Endometrial microvascular endothelial cells (primary cell): Measurements from ENCODE around the gene SLC35G6. TPM values are rescaled to one million over a fixed set of nuclear protein-coding genes. Genes with fewer than 3 reads are reported as not detected.
"Not testable (repeated sequence)": the region's sequence is repeated elsewhere in the genome, so short reads cannot be mapped to it uniquely, and the experiment has no call there.

Experiments used
- in situ Hi-C: cut with HindIII; loops from 2 replicates; pipeline ENCODE4 v1.10.0; 2017; ENCODE audit warnings: low sequenced_read_pairs, low pct_unique_long_range_greater_than_20kb; ENCODE audit errors: inconsistent ontology term
- total RNA-seq: library from RNA; depleted of rRNA; stranded (reverse); fragments of >200 nt; gene quantifications from one replicate; pipeline ENCODE4 v1.2.3, GENCODE V29; 2015; ENCODE audit errors: inconsistent ontology term

The SLC35G6 gene
- total RNA-seq, 1 donor from 2014 or later: not detected

DNA sequence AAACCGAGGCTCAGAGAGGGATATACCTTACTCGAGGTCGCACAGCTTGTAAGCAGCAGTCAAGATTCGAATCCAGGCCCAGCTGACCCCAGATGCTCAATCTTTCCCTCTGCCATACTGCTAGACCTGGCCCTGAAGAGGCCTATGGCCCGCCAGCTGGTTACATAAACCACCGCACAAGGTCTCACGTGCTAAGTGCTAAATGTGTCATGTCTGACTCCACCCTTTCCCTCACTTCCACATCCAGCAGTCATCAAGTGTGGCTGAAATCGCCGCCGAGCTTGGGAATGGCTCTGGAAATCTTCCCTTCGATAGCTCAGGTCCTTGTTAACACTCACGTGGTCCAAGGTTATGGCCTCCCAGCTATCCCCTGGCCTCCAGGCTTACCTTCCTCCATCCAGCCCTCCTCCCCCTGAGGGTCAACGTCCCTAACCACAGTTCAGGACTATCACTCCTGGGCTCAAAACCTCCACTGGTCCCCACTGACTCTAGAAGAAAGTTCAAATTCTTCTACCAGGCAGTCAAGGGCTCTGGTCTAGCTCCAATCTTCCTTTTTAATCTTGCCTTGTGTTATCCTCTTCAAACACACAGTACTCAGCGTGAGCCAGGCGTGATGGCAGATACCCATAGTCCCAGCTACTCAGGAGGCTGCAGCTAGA, 5.4 kb upstream of the SLC35G6 start:
- in situ Hi-C loops: no loop called here

DNA sequence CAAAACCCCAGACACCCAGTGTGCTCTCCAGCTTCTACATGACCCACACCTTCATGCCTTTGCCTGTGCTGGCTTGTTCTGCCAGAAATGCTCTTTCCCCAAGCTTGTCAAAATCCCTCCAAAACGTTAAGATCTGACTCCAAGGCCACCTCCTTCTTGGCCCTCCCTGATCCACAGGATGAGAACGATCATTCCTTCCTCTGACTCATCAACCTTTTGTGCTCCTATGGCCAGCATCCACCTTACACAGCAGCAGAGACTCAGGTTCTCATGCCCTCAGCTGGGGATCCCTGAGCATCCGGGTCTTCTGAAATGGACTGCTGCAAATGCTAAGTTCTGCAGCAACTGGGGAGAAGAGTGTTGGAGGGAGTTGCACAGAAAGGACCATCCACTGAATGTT, 4.8 kb upstream of the SLC35G6 start:
- in situ Hi-C loops: no loop called here

- in situ Hi-C loops: no loop called here
Observed at GRCh38 chr17:7476951-7477350, 4.3 kb upstream of the SLC35G6 start.

GRCh38 chr17:7477392-7478275, 3.6 kb upstream of the SLC35G6 start:
- in situ Hi-C loops: no loop called here

DNA sequence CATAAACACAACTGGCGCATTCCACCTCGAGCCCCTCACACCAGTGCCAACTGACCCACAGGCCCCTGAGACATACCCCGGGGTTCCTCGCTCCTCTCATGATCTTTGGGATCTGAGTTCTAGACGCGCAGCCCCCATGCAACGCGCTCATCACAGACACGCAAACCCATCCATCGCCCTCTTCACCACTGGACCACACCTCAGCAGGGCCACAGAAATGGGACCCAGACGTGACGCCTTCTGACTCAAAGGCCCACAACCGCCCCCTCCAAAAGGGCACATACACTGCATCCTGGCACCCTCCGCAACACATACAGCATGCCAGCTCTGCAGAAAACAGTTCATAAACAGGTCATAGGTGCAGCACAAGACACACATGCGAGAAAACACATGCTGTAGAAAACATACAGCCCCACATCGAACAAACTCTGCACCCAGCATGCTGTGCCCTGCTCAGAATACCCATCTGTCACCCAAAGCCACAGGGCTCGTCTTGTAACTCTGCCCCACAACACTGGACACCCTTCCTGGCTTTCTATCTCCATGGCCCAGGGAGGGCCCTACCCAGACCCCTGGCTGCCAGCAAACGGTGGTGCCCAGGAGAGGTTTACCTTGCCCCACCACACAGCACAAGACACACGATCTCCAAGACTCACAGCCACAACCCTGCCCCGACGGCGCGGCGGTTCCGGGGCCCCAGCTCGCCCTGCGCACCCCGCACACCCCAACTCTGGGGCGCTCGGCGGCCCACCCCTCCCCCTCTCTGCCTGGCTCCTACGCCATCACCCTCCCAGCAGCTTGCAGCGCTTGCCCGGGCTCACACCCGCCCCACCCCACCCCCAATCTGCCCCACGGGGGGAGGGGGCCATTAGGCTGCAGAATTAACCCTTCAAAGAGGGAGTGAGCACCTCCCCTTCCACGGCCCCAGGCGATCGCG, 2.7 kb upstream of the SLC35G6 start:
- in situ Hi-C loops: no loop called here

GRCh38 chr17:7479213-7480088, 1.8 kb upstream of the SLC35G6 start, which contains the start of gene ZBTB4:
Gene ZBTB4 (minus strand): TSS chr17:7479631. CDS start chr17:7466801, 12,830 bp downstream.
- in situ Hi-C loops: no loop called here

DNA sequence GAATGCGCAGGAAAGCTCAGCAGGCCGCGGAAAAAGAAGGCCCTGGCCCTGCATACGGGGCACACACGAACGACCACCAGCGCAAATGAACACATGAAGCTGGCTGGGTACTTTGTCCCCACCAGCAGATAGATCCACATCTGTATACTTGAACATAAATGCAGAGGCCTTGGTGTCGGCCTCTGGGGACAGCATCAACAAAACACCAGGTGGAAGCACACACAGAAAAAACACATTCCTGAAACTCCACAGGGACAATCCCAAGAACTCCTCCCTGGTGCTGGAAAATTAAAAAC, 1.2 kb upstream of the SLC35G6 start:
- in situ Hi-C loops: no loop called here

GRCh38 chr17:7481842-7482741, 846 bp downstream of the SLC35G6 start:
- in situ Hi-C loops: not testable (repeated sequence)

DNA sequence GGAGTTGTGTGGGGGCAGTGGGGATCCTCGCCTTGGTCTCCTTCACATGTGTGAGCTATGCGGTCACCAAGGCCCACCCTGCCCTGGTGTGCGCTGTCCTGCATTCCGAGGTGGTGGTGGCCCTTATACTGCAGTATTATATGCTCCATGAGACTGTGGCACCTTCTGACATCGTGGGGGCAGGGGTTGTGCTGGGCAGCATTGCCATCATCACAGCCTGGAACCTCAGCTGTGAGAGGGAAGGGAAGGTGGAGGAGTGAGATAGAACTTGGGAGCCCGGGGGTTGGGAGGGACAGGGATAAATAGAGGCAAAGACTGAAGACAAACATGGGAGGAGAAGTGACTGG, 1.5 kb downstream of the SLC35G6 start:
- in situ Hi-C loops: not testable (repeated sequence)

DNA sequence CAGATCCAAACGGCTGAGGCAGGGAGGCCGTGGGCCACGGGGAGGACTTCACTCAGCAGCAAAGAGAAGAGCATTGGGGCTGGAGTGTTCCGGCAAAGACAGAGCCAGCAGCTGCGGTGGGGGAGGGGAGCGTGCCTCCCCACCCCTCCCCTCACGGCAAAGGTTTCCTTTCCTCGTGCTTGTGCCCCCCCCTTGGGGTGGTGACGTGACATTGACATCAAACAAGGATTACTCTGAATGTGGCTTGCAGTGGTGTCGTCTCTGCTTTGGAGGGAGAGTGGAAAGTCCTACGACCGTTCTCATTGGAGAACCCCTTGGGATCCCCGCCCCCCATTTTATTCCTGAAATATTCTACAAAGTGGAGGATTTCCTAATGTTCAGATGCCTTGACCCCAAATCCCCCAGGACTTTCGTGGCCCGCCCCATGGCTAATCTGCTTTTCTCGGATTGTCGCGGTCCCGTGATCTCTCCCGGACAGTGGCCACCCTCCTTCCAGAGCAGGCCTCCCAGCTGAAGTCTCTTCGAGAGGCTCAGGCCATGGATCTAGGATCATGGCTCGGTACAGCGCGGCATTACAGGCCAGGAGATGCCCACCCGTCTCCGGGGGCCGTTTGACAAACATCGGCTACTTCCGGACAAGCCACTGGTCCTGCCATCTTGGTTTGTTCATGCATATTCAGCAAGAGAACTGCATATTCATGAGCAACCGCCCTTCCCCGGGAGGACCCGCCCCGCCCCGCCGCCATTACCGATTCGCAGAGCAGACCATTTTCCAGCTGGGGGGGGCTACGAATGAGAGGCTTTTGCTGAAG, 2.2 kb downstream of the SLC35G6 start:
- in situ Hi-C loops: no loop called here

GRCh38 chr17:7484067-7484918, 3.0 kb downstream of the SLC35G6 start, which contains the start of gene POLR2A:
Gene POLR2A (plus strand): TSS chr17:7484366.
- in situ Hi-C loops: no loop called here

DNA sequence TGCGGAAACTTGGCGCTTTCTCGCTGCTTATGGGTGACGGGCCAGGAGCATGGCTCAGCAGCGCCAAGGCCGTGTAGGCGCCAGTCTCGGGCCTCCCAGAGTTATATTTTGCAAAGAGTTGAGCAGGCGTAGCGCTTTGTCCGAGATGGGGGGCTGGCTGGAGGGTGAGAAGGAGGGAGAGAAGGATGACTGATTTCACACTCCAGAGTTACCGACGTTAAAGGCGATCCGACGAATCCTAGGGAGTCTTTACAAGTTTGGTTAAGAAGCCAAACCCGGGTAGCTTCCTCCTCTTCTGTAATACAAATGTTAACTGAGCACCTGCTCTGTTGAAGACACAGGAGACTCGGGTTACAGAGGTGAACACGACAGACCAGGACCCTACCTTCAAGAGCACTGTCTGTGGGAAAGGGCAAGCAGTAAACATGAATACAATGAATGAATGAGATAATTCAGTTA, 3.7 kb downstream of the SLC35G6 start:
- in situ Hi-C loops: no loop called here

DNA sequence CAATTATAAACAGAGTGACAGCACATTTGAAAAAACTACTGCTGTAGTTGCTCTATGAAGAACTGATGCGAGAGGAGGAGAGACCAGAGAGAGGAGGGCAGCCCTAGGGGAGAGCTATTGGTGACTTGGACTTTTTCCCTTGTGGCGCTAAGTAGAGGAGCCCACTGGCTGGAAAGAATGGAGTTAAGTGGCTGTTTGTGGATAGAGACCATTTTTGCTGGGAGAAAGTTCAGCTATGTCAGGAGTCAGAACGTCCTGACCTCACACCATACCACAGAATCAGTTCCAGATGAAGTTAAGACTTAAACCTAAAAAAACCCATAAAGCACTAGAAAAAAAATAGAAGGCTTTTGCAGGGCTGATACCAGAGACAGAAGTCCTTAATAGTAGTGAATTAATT, 4.9 kb downstream of the SLC35G6 start:
- in situ Hi-C loops: no loop called here

DNA sequence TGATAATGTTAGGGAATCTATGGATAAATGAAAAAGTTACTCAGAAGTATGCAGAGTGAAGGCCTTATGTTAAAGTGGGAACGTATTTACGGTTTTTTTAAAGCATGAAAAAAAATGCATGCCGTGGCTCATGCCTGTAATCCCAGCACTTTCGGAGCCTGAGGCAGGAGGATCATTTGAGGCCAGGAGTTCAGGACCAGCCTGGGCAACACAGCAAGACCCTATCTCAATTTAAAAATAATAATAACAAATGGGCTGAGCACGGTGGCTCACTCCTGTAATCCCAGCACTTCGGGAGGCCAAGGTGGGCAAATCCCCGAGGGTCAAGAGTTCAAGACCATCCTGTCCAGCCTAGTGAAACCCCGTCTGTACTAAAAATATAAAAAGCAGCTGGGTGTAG, 8.9 kb downstream of the SLC35G6 start:
- in situ Hi-C loops: no loop called here

DNA sequence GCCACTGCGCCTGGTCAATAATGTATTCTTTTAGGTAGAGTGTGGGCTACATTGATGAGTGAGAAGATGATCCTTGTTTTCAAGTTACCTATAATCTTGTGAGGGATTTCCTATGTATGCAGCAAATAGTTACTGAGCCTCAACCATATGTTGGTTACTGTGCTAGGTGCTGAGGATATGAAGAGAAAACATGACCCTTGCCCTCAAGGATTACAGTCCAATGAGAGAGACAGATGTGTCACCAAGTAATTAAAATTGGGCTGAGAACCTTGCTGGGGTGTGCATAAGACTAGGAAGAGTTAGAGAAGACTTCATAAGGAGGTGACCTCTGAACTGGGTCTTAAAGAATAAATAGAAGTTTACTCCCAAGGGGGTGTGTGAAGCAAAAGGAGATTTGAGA, 10.3 kb downstream of the SLC35G6 start:
- in situ Hi-C loops: no loop called here

GRCh38 chr17:7493941-7494340, 12.7 kb downstream of the SLC35G6 start:
- in situ Hi-C loops: no loop called here
